Smooth muscle cell (in vitro differentiated cells): ENCODE results near the gene MERTK. TPM values are rescaled to one million over a fixed set of nuclear protein-coding genes. Genes with fewer than 3 reads are reported as not detected.

Experiments
- DNase-seq: peaks from one replicate; lab custom pipeline; 2025; ENCODE audit not compliant: unreplicated experiment; lab: John Stamatoyannopoulos, UW
- H2AFZ ChIP-seq: fragments of 200-600 bp; sonication (generic); 2 replicates; pipeline ENCODE4 v1.6.0; 2016; ENCODE audit warnings: antibody characterized with exemption, low read depth, mild to moderate bottlenecking
- H3F3A ChIP-seq: fragments of 200-600 bp; sonication (generic); 2 replicates; pipeline ENCODE4 v1.6.0; 2017; ENCODE audit warnings: antibody characterized with exemption, low read depth
- H3K27ac ChIP-seq: fragments of 200-600 bp; sonication (generic); 2 replicates; pipeline ENCODE4 v1.5.1; 2016; ENCODE audit warnings: low read depth, mild to moderate bottlenecking
- H3K27me3 ChIP-seq: fragments of 200-600 bp; sonication (generic); 2 replicates; pipeline ENCODE4 v1.6.1; 2016; ENCODE audit warnings: low read depth, mild to moderate bottlenecking
- H3K36me3 ChIP-seq: fragments of 200-600 bp; sonication (generic); 2 replicates; pipeline ENCODE4 v1.5.1; 2016; ENCODE audit warnings: low read depth
- H3K4me1 ChIP-seq: fragments of 200-600 bp; sonication (generic); 2 replicates; pipeline ENCODE4 v1.5.1; 2016; ENCODE audit warnings: low read depth
- H3K4me2 ChIP-seq: fragments of 200-600 bp; sonication (generic); 2 replicates; pipeline ENCODE4 v1.6.0; 2016; ENCODE audit warnings: mild to moderate bottlenecking
- H3K4me3 ChIP-seq: fragments of 200-600 bp; sonication (generic); 2 replicates; pipeline ENCODE4 v1.5.1; 2016; ENCODE audit warnings: mild to moderate bottlenecking
- H3K79me2 ChIP-seq: fragments of 200-600 bp; sonication (generic); 2 replicates; pipeline ENCODE4 v1.6.0; 2016; ENCODE audit warnings: low read depth, mild to moderate bottlenecking
- H3K9ac ChIP-seq: fragments of 200-600 bp; sonication (generic); 2 replicates; pipeline ENCODE4 v1.6.0; 2016; ENCODE audit warnings: low read depth
- H3K9me3 ChIP-seq: fragments of 200-600 bp; sonication (generic); replicated peaks from 2 replicates; pipeline ENCODE4 v1.5.1; 2016; ENCODE audit warnings: low read depth
- H4K20me1 ChIP-seq: fragments of 200-600 bp; sonication (generic); 2 replicates; pipeline ENCODE4 v1.6.0; 2016; ENCODE audit warnings: low read depth
- WGBS: methylation state at CpG from one replicate; pipeline ENCODE4 v1.1.7; 2016; ENCODE audit warnings: low lambda C conversion rate; 5-methylcytosine and 5-hydroxymethylcytosine counted together
- polyA plus RNA-seq: library from polyadenylated mRNA; unstranded; fragments of >200 nt; fragmentation: Nextera tagmentation; extraction: Ambion mirVana; gene quantifications from 2 replicates; pipeline ENCODE4 v1.2.1, GENCODE V29; 2016
- total RNA-seq: library from RNA; depleted of rRNA; stranded (reverse); fragments of >200 nt; gene quantifications from 2 replicates; pipeline ENCODE4 v1.2.3, GENCODE V29; 2014
- TF ChIP-seq, protein P1 (sequence below): fragments of 200-600 bp; sonication (generic); IDR thresholded peaks from 2 replicates; pipeline ENCODE4 v1.5.1; 2017; ENCODE audit warnings: borderline replicate concordance, mild to moderate bottlenecking, antibody characterized with exemption; ENCODE audit not compliant: insufficient read depth, poor library complexity, severe bottlenecking

MERTK gene
- total and polyA plus RNA-seq, 2 experiments from 2014 or later: 5.1 to 9.4 TPM

DNA sequence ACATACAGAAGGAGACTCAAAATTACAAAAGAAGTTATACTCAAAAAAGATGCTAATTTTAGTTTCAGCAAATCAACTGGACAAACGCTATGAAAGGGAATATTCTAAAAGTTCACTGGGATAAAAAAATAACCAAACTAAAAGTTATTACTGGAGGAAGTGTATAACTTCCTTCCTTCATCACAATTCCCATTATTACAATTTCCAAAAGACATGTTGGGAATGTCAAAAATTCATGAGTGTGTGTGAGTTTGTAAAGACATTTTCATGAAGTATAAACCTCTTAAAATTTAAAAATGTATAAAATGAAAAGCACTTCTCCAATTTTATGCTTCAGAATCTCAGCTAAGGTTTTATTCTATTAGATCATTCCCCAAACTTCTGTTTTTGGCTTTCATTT lies 67.8 kb downstream of the MERTK start:
- no peaks in the 10 kb centered on the region for H3K4me1 ChIP-seq
- no peaks in the 10 kb centered on the region for H3K27me3 ChIP-seq
- H3K9ac ChIP-seq: no peak overlapping the region
- H4K20me1 ChIP-seq: no peaks in the 10 kb centered on the region
- no peaks in the 10 kb centered on the region for H3K9me3 ChIP-seq
- H3K27ac ChIP-seq: no peak overlapping the region
- TF ChIP-seq, protein P1, sequence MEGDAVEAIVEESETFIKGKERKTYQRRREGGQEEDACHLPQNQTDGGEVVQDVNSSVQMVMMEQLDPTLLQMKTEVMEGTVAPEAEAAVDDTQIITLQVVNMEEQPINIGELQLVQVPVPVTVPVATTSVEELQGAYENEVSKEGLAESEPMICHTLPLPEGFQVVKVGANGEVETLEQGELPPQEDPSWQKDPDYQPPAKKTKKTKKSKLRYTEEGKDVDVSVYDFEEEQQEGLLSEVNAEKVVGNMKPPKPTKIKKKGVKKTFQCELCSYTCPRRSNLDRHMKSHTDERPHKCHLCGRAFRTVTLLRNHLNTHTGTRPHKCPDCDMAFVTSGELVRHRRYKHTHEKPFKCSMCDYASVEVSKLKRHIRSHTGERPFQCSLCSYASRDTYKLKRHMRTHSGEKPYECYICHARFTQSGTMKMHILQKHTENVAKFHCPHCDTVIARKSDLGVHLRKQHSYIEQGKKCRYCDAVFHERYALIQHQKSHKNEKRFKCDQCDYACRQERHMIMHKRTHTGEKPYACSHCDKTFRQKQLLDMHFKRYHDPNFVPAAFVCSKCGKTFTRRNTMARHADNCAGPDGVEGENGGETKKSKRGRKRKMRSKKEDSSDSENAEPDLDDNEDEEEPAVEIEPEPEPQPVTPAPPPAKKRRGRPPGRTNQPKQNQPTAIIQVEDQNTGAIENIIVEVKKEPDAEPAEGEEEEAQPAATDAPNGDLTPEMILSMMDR: no peak
- DNase-seq: no peak
- H3K4me3 ChIP-seq: no peak overlapping the region
- WGBS: 96% methylated on average over 1 of the region's 1 CpG
- H3K79me2 ChIP-seq: no peaks in the 10 kb centered on the region
- H3K4me2 ChIP-seq: no peak overlapping the region
- H3K36me3 ChIP-seq: no peaks in the 10 kb centered on the region
- no peaks in the 10 kb centered on the region for H3F3A ChIP-seq
- H2AFZ ChIP-seq: no peak overlapping the region

DNA sequence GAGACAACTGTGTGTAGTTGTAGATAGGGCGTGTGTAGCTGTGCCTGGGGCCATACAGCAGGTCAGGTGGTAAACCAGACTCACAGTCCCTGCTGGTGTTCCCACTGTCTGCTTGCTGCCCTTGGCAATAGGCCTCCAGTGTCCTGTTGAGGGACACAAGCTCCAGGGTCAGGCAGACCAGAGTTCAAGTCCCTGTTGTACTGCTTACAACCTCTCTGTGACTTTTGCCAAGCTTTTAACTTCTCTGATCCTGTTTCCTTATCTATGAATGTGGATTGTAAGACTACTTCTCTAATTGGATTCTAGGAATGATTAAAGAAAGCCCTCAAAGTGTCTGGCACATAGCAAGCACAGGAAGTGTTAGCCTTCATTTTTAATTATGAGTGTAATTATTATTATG lies 68.6 kb downstream of the MERTK start:
- Histone ChIP-seq H4K20me1 (no peaks in the 10 kb centered on the region), H3K4me1 (no peaks in the 10 kb centered on the region), H3K27ac (no peak overlapping the region), H3K9me3 (no peaks in the 10 kb centered on the region), H3K27me3 (no peaks in the 10 kb centered on the region), H2AFZ (no peak overlapping the region), H3K79me2 (no peaks in the 10 kb centered on the region), H3K9ac (no peak overlapping the region), H3K4me2 (no peak overlapping the region), H3F3A (no peaks in the 10 kb centered on the region), H3K4me3 (no peak overlapping the region), H3K36me3 (no peaks in the 10 kb centered on the region)
- TF ChIP-seq, protein P1: no peak
- DNase-seq: no peak
- WGBS: 97% methylated on average over 1 of the region's 1 CpG

DNA sequence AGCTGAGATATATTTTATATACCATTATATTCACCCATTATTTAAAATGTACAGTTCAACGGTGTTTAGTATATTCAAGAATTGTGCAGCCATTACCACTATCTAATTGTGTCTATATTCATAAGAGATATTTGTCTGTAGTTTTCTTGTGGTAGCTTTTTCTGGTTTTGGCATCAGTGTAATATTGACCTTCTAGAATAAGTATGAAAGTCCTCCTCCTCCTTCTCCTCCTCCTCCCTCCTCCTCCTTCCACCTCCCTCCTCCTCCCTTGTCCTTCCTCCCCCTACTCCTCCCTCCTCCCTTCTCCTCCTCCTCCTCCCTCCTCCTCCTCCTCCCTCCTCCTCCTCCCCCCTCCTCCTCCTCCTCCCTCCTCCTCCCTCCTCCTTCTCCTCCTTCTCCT lies 72.0 kb downstream of the MERTK start:
- Histone ChIP-seq H3K36me3 (no peaks in the 10 kb centered on the region), H3K4me2 (no peak overlapping the region), H3K4me1 (peaks cover 1% of the 10 kb centered on the region), H3K9me3 (no peaks in the 10 kb centered on the region), H3K27ac (no peak overlapping the region), H3K79me2 (no peaks in the 10 kb centered on the region), H3K9ac (no peak overlapping the region), H3F3A (no peaks in the 10 kb centered on the region), H3K27me3 (no peaks in the 10 kb centered on the region), H3K4me3 (no peak overlapping the region), H4K20me1 (no peaks in the 10 kb centered on the region), H2AFZ (no peak overlapping the region)
- TF ChIP-seq, protein P1: no peak
- WGBS: 98% methylated on average over 1 of the region's 1 CpG
- no peak for DNase-seq

DNA sequence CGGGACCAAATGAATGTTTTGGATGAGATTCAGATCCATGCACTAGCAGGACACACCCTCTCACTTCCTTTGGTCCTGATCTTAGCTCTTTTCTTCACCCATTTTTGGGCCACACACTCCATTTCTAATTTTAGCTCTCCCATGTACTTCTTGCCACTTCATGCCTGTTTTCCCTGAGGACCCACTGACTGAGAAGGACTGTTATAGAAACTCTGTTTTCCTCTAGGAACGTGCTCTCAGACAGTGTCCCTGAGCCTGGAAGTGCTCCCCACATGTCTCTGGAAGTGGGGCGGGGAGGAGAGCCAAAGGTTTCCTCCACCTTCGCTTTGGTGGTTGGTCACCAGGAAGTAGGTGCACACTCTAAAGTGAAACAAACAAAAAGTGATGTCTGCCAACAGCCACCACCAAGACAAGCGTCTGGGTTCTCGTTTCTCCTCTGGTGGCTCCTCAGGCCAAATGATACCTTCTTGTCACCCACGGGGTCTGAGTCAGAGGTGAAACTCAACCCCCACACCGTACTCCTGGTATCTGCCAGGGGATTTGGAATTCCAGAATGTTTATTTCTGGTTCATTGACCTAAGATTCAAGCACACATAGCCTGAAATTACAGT lies 74.7 kb downstream of the MERTK start:
- H3K27me3 ChIP-seq: no peaks in the 10 kb centered on the region
- peaks cover 4% of the 10 kb centered on the region for H3F3A ChIP-seq
- TF ChIP-seq, protein P1: no peak
- peaks cover 12% of the 10 kb centered on the region for H3K36me3 ChIP-seq
- no peak overlapping the region for H3K4me3 ChIP-seq
- H3K4me1 ChIP-seq: peaks cover 5% of the 10 kb centered on the region
- 70% methylated on average over 8 of the region's 8 CpGs for WGBS
- H3K9me3 ChIP-seq: peaks cover 10% of the 10 kb centered on the region
- no peak for DNase-seq
- no peaks in the 10 kb centered on the region for H3K79me2 ChIP-seq
- no peak overlapping the region for H3K27ac ChIP-seq
- no peak overlapping the region for H3K4me2 ChIP-seq
- no peaks in the 10 kb centered on the region for H4K20me1 ChIP-seq
- no peak overlapping the region for H2AFZ ChIP-seq
- H3K9ac ChIP-seq: no peak overlapping the region
